LHCN-M2 (cell line): ENCODE data around the gene PPM1J. TPM values are rescaled to one million over a fixed set of nuclear protein-coding genes. Genes with fewer than 3 reads are reported as not detected.
"Not testable (repeated sequence)": the region's sequence is repeated elsewhere in the genome, so short reads cannot be mapped to it uniquely, and the experiment has no call there.

Experiments used
- DNase-seq: peaks from one replicate; pipeline ENCODE4 v3.0.0-alpha.2; 2012; ENCODE audit warnings: low read depth
- polyA plus RNA-seq: library from polyadenylated mRNA; unstranded; fragments of >200 nt; gene quantifications from one replicate; pipeline ENCODE4 v1.2.1, GENCODE V29; 2012; ENCODE audit warnings: missing spikeins
- total RNA-seq: library from RNA; depleted of rRNA; stranded (reverse); fragments of >200 nt; gene quantifications from 2 replicates; pipeline ENCODE4 v1.2.3, GENCODE V29; 2014; rRNA removed

The PPM1J gene, protein sequence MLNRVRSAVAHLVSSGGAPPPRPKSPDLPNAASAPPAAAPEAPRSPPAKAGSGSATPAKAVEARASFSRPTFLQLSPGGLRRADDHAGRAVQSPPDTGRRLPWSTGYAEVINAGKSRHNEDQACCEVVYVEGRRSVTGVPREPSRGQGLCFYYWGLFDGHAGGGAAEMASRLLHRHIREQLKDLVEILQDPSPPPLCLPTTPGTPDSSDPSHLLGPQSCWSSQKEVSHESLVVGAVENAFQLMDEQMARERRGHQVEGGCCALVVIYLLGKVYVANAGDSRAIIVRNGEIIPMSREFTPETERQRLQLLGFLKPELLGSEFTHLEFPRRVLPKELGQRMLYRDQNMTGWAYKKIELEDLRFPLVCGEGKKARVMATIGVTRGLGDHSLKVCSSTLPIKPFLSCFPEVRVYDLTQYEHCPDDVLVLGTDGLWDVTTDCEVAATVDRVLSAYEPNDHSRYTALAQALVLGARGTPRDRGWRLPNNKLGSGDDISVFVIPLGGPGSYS
- total RNA-seq = 0.32 and 1.1 TPM in 2 replicates
- polyA plus RNA-seq = 1.2 TPM

- peak; percentile 89 for DNase-seq
These were observed at the start of gene PPM1J for GRCh38 chr1:112715264-112716053. Gene PPM1J (minus strand): TSS chr1:112715332. CDS start chr1:112715301, 31 bp downstream.

- peak; percentile 27 for DNase-seq
These were observed 47.7 kb upstream of the PPM1J start for GRCh38 chr1:112762541-112763500.

DNA sequence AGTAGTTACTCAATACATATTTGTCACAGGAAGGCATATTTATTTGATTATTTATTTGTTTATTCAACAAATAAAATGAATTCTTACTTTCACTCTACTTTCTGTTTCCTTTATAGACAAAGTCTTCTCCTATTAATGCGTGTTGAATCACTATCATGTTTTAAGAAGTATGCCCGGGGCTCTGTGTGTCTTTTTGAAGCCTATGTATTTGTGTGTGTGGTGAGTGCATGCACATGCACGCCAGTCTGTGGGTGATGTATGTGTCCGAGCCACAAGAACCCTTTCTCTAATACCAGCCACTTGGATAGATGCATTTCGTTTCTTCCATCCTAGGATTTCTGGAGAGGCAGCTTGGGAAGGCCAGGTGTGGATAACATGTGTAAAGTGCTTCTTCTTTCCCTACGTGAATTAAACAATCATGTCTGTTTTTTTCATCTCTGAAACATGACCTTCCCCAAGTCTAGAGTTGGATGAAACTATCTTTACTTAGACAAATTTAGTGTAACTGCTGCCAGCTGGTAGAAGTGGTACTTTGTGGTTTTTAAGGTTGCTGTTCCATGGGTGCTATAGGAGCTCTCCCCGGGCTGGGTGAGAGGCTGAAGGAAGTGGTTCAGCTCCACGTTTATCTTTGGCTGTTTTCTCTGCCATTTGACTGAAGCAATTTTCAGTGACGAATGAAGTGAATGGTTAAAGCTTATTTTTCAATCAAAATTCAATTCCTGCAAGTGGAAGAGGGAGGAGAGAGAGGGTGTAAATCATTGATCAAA, 46.8 kb upstream of the PPM1J start:
- DNase-seq = peak; percentile 16

DNA sequence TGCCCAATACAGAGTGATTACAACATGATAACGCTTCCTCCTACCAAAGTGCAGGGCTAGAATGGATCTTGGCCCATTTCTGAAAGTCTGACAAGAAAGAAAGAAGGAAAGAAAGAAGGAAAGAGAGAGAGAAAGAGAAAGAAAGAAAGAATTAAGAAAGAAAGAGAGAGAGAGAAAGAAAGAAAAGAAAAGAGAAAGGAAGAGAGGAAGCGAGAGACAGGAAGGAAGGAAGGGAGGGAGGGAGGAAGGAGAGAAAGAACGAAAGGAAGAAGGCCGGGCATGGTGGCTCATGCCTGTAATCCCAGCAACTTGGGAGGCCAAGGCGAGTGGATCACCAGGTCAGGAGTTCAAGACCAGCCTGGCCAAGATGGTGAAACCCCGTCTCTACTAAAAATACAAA, 44.1 kb upstream of the PPM1J start:
- no peak for DNase-seq

DNA sequence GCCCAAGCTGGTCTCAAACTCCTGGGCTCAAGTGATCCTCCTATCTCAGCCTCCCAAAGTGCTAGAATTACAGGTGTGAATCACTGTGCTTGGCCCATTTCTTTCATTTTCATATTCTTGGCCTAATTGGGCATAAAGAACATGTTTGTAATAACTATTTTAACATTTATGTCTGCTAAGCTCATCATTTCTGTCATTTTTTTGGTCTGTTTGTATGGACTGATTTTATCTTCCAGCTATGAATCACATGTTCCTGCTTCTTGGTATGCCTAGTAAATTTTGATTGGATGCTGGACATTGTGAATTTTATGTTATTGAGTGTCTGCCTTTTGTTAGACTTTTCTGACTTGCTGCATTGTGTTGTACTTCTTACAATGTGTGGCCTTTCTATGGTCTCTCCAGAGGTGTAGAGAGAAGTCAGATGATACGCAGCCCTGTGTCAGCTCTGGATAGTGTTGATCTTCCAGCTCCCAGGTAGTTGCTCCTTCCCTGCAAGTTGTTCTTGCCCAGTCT, 39.0 kb upstream of the PPM1J start:
- no peak for DNase-seq

- no peak for DNase-seq
These were observed 33.3 kb upstream of the PPM1J start for GRCh38 chr1:112748396-112748795.

DNA sequence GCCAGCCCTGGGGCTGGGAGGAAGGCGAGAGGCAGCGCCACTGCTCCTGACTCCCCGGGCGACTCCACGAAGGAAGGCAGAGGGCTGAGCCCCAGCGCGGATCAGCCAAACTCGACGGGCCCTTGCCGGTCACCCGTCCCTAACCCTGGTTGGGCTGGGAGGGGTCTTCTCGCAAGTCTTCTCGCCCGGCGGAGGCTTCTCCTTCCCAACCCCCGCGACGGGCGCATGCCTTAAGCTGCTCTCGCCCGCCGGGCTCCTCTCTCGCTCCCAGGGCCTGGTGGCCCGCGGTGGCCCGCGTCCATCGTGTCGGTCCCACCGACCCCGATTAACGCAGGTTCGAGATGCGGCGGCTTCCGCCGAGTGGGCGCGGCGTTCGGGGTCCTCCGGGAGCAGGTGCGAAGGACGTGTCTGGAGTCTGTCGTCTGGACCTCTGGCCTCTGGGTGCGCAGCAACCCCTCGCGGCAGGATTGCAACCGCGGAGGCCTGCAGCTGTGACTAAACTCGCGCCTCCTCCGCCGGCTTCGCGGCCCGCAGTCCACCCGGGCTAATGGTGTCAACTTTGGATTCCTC, 29.0 kb upstream of the PPM1J start:
- no peak for DNase-seq

DNA sequence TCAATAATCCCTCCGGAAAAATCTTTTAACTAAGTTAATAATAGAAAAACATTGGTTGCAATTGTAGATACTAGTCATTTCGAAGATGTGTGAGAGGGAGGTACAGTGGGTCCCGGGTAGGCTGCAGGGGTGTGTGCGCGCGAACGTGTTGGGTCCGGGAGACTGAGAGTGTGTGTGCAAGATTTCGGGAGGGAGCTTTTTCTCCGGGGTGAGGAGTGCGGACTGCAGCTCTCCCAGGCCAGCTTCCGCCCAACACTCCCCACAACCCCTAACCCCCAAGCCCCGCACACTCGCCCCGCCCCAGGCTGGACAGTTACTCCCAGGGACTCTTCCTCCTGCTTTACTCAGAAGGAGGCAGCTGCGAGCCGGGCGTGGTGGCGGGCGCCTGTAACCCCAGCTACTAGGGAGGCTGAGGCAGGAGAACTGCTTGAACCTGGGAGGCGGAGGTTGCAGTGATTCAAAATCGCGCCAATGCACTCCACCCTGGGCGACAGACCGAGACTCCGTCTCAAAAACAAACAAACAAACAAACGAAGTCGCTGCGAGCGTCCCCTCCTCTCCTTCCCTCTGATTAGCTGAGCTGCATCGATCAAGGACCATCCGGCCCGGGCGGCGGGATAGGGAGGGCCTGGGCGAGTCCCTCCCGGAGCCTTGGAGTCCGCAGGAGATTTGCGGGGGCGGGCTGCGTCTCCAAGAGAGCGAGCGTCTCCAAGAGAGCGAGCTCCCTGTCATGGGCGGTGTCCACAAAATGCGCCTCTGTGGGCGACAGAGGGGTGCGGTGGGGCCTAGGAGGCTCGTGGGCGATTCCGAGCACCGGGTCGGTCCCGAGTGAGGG, 28.3 kb upstream of the PPM1J start:
- DNase-seq = no peak

GRCh38 chr1:112737573-112737972, 22.4 kb upstream of the PPM1J start:
- no peak for DNase-seq

DNA sequence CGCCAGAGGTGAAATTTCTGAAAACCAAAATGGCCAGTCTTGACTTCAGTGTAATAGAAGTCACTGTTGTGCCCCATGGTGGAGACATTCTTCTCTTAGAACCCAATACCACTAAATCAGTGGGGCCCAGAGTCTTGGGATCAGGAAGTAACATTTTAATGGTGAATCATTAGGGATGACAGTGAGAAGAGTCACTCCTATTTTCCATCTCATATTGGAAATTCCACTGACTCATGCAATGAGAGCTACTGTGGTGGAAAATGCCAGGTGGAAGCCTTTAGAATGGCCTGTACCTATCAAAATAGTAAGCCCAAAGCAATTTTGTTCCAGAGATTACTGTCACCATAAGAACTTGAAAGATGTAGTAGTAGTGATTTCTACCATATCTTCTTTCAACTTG, 20.6 kb upstream of the PPM1J start:
- peak; percentile 97 for DNase-seq

- DNase-seq = no peak
These were observed 16.3 kb upstream of the PPM1J start for GRCh38 chr1:112731451-112731850.

DNA sequence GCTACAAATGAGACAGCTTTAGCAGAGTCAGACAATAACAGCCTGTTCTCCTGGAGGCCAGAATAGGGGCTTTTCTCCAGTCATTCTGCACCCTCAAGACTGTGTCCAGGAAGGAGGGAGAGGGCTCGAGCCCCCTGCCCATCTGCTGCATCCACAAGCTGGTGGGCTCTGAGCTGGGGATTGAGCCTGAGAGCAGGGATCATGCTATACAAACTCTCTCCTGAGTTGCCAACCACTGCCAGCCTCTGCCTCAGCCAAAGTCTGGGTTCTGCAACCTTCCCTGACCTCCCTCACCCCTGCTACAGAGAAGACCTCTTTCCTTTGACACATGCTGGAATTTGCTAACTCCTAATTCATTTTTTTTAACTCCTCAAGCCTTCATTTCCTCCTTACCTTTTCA, 14.8 kb upstream of the PPM1J start:
- DNase-seq = no peak

DNA sequence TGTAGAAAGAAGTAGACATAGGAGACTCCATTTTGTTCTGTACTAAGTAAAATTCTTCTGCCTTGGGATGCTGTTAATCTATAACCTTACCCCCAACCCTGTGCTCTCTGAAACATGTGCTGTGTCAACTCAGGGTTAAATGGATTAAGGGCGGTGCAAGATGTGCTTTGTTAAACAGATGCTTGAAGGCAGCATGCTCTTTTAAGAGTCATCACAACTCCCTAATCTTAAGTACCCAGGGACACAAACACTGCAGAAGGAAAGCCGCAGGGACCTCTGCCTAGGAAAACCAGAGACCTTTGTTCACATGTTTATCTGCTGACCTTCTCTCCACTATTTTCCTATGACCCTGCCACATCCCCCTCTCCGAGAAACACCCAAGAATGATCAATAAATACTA, 13.9 kb upstream of the PPM1J start:
- DNase-seq = not testable (repeated sequence)

DNA sequence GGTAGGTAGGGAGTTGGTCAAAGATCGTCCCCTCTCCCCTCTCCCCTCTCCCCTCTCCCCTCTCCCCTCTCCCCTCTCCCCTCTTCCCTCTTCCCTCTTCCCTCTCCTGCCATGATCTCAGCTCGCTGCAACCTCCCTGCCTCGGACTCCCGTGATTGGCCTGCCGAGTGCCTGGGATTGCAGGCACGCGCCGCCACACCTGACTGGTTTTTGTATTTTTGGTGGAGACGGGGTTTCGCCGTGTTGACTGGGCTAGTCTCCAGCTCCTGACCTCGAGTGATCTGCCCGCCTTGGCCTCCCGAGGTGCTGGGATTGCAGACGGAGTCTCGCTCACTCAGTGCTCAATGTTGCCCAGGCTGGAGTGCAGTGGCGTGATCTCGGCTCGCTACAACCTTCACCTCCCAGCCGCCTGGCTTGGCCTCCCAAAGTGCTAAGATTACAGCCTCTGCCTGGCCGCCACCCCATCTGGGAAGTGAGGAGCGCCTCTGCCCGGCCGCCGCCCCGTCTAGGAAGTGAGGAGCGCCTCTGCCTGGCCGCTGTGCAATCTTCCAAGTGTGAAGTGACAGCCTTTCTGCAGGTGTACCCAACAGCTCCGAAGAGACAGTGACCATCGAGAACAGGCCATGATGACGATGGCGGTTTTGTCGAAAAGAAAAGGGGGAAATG, 13.3 kb upstream of the PPM1J start:
- not testable (repeated sequence) for DNase-seq

- DNase-seq = peak; percentile 65
These were observed 12.6 kb upstream of the PPM1J start for GRCh38 chr1:112727716-112728115.

DNA sequence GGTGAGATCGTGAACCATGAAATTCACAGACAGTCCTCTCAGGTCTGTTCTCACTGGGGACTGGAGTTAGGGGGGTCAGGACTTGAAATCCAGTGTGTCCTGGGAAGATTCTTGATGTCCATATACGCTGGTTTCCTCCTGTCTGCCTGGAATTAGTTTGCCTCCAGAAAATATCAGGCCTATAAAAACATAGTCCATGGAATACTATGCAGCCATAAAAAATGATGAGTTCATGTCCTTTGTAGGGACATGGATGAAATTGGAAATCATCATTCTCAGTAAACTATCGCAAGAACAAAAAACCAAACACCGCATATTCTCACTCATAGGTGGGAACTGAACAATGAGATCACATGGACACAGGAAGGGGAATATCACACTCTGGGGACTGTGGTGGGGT, 9.1 kb upstream of the PPM1J start:
- DNase-seq = not testable (repeated sequence)

GRCh38 chr1:112723511-112723839, 8.3 kb upstream of the PPM1J start:
- DNase-seq = no peak
